Measurements from ENCODE around the gene LRRC47.

The LRRC47 gene

DNA sequence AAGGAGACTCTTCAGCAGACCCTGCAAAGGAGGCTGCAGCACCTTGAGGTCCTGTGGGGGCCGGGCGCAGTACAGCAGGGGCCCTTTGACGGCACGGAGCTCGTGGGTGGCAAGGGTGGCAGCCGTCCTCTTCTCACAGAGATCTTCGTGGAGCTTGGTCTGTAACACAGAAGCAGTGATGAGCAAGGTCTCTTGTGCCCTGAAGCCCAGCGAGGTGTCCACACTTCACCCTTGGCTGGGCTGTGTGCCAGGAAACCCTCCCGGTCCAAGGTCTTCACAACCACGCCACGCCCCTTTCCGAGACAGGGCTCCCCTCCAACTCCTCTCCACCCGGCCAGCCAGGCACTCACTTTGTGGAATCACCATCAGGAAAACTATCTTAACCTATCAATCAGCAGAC, 11.3 kb downstream of the LRRC47 start:
- WGBS, result 95% methylated on average over 13 of the region's 13 CpGs
- no peak overlapping the region for H3K27ac ChIP-seq (ENCODE audit: low read depth, low read length)
- H3K4me3 ChIP-seq (ENCODE audit: low read length), result no peak overlapping the region
- H3K9me3 ChIP-seq (ENCODE audit: insufficient read depth, low read depth, low read length), result no peaks in the 10 kb centered on the region
- H3K27me3 ChIP-seq (ENCODE audit: insufficient read depth, low read length), result no peaks in the 10 kb centered on the region
- H3K9ac ChIP-seq (ENCODE audit: low read depth, low read length), result no peak overlapping the region
- H3K36me3 ChIP-seq (ENCODE audit: insufficient read depth, low read length), result peaks cover 76% of the 10 kb centered on the region
- 0 out of 2 replicates have a peak, but pooled peaks cover 5% of the 10 kb centered on the region for H3K4me1 ChIP-seq (ENCODE audit: insufficient read depth, low read length)

GRCh38 chr1:3783651-3784474, 12.4 kb downstream of the LRRC47 start:
- 96% methylated on average over 30 of the region's 30 CpGs for WGBS
- Histone ChIP-seq H3K36me3 (ENCODE audit: insufficient read depth, low read length) (peaks cover 84% of the 10 kb centered on the region), H3K9ac (ENCODE audit: low read depth, low read length) (no peak overlapping the region)

GRCh38 chr1:3780901-3781300, 15.4 kb downstream of the LRRC47 start:
- Histone ChIP-seq H3K9me3 (ENCODE audit: insufficient read depth, low read depth, low read length) (no peaks in the 10 kb centered on the region), H3K27me3 (ENCODE audit: insufficient read depth, low read length) (no peaks in the 10 kb centered on the region), H3K4me3 (ENCODE audit: low read length) (no peak overlapping the region), H3K27ac (ENCODE audit: low read depth, low read length) (no peak overlapping the region), H3K36me3 (ENCODE audit: insufficient read depth, low read length) (peaks cover 65% of the 10 kb centered on the region), H3K4me1 (ENCODE audit: insufficient read depth, low read length) (no peaks in the 10 kb centered on the region), H3K9ac (ENCODE audit: low read depth, low read length) (no peak overlapping the region)
- 95% methylated on average over 21 of the region's 21 CpGs for WGBS

More at GRCh38 chr1:3783651-3784474, 12.4 kb downstream of the LRRC47 start:
- no peaks in the 10 kb centered on the region for H3K27me3 ChIP-seq (ENCODE audit: insufficient read depth, low read length)
- no peak overlapping the region for H3K4me3 ChIP-seq (ENCODE audit: low read length)
- no peak overlapping the region for H3K27ac ChIP-seq (ENCODE audit: low read depth, low read length)
- no peaks in the 10 kb centered on the region for H3K9me3 ChIP-seq (ENCODE audit: insufficient read depth, low read depth, low read length)
- H3K4me1 ChIP-seq (ENCODE audit: insufficient read depth, low read length), result no peaks in the 10 kb centered on the region

- no peak overlapping the region for H3K4me3 ChIP-seq (ENCODE audit: low read length)
- no peak overlapping the region for H3K27ac ChIP-seq (ENCODE audit: low read depth, low read length)
- no peaks in the 10 kb centered on the region for H3K9me3 ChIP-seq (ENCODE audit: insufficient read depth, low read depth, low read length)
- H3K27me3 ChIP-seq (ENCODE audit: insufficient read depth, low read length), result no peaks in the 10 kb centered on the region
- WGBS, result 97% methylated on average over 20 of the region's 20 CpGs
- H3K4me1 ChIP-seq (ENCODE audit: insufficient read depth, low read length), result peaks cover 3% of the 10 kb centered on the region
- peaks cover 60% of the 10 kb centered on the region for H3K36me3 ChIP-seq (ENCODE audit: insufficient read depth, low read length)
- H3K9ac ChIP-seq (ENCODE audit: low read depth, low read length), result no peak overlapping the region
These were observed 16.3 kb downstream of the LRRC47 start for GRCh38 chr1:3779912-3780416.

DNA sequence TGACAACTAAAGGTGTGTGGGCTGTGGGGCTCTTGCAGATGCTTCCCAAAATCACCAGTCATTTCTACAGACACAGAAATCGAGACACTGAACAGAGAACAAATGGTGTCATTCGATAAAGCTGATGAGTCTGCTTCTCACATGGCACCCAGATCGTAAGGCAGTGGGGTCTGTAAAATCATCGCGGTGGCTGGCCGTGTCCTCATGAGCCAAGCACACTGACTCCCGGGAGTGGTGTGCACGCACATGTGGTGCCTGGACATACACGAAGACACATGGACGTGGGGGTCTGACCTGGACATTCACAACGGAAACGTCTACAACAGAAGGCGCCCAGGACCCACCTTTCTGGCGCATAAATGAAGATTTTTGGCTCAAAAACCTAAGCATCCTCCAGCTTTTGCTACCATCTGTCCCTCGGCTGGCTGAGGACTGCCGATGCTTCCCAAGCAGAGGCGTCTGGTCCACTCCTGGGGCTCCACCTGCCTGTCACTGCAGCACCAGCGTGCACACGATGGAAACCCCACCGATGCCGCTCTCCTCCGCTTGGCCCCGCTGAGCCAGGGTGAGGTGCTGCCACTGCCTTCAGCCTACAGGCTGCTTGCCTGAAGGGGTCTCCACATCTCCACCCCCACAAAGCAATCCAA, 16.9 kb downstream of the LRRC47 start:
- 94% methylated on average over 23 of the region's 23 CpGs for WGBS
- peaks cover 55% of the 10 kb centered on the region for H3K36me3 ChIP-seq (ENCODE audit: insufficient read depth, low read length)
- no peaks in the 10 kb centered on the region for H3K9me3 ChIP-seq (ENCODE audit: insufficient read depth, low read depth, low read length)
- no peak overlapping the region for H3K9ac ChIP-seq (ENCODE audit: low read depth, low read length)
- H3K27me3 ChIP-seq (ENCODE audit: insufficient read depth, low read length), result no peaks in the 10 kb centered on the region
- peaks cover 3% of the 10 kb centered on the region for H3K4me1 ChIP-seq (ENCODE audit: insufficient read depth, low read length)
- H3K4me3 ChIP-seq (ENCODE audit: low read length), result no peak overlapping the region
- H3K27ac ChIP-seq (ENCODE audit: low read depth, low read length), result no peak overlapping the region

DNA sequence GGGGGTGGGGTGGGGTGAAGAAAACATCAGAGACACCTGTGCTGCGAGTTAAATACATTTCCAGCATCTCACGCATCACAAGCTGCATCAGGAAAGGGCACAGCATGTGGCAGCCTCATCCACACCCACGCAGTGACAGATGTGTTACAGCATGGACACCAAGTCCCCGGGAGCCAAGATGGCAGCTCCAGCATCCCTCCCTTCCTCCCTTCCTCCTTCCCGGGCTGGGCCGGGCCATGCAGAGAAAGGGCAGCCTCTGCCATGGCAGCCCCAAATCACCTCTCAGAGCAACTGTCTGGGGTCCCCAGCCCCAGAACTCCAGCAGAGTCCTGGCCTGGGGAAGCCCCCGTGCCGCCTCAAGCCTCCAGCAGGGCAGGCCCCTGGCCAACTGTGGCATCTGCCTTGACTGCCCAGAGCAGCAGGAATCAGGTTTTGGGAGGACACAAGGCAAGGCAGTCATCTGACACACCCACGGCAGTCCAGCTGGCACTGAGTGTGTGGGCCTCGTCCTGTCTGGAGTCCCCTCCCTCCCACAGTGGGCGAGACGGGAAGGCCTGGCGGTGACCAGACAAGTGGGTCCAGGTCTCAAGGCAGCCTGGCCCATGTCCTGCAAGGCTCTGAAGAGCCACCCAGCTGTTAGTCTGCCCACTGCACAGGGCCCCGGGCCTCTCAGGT, 17.6 kb downstream of the LRRC47 start:
- no peak overlapping the region for H3K4me3 ChIP-seq (ENCODE audit: low read length)
- H3K27me3 ChIP-seq (ENCODE audit: insufficient read depth, low read length), result no peaks in the 10 kb centered on the region
- H3K9ac ChIP-seq (ENCODE audit: low read depth, low read length), result no peak overlapping the region
- no peak overlapping the region for H3K27ac ChIP-seq (ENCODE audit: low read depth, low read length)
- peaks cover 3% of the 10 kb centered on the region for H3K4me1 ChIP-seq (ENCODE audit: insufficient read depth, low read length)
- 94% methylated on average over 14 of the region's 14 CpGs for WGBS
- no peaks in the 10 kb centered on the region for H3K9me3 ChIP-seq (ENCODE audit: insufficient read depth, low read depth, low read length)
- peaks cover 48% of the 10 kb centered on the region for H3K36me3 ChIP-seq (ENCODE audit: insufficient read depth, low read length)

- Histone ChIP-seq H3K36me3 (ENCODE audit: insufficient read depth, low read length) (peaks cover 41% of the 10 kb centered on the region), H3K9me3 (ENCODE audit: insufficient read depth, low read depth, low read length) (no peaks in the 10 kb centered on the region), H3K27me3 (ENCODE audit: insufficient read depth, low read length) (no peaks in the 10 kb centered on the region), H3K9ac (ENCODE audit: low read depth, low read length) (no peak overlapping the region), H3K27ac (ENCODE audit: low read depth, low read length) (no peak overlapping the region), H3K4me3 (ENCODE audit: low read length) (no peak overlapping the region), H3K4me1 (ENCODE audit: insufficient read depth, low read length) (peaks cover 3% of the 10 kb centered on the region)
- 94% methylated on average over 20 of the region's 20 CpGs for WGBS
These were observed 18.4 kb downstream of the LRRC47 start for GRCh38 chr1:3777647-3778589.

DNA sequence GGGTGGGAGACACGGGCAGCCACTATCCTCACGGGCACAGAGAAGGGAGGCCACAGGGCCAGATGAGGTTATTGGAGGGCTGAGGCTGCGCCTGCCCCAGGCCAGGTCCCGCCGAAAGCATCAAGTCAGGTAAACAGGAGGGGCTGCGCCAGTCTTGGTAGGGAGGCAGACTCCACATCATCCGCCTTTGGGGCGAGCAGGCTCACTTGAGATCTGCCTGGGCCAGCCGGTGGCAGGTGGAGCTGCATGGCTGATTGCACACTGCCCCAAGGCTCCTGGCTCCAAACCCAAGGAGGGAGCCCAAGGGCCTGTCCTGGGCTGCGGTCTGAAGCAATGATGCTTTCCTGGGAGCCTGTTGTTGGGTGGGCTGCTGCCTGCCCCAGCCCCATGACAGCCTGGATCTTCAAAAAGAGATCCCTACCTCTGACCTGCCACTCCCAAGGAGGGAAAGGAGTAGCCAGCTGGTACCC, 19.2 kb downstream of the LRRC47 start:
- Histone ChIP-seq H3K27ac (ENCODE audit: low read depth, low read length) (no peak overlapping the region), H3K27me3 (ENCODE audit: insufficient read depth, low read length) (no peaks in the 10 kb centered on the region), H3K9me3 (ENCODE audit: insufficient read depth, low read depth, low read length) (no peaks in the 10 kb centered on the region), H3K36me3 (ENCODE audit: insufficient read depth, low read length) (peaks cover 33% of the 10 kb centered on the region), H3K9ac (ENCODE audit: low read depth, low read length) (no peak overlapping the region), H3K4me1 (ENCODE audit: insufficient read depth, low read length) (peaks cover 3% of the 10 kb centered on the region), H3K4me3 (ENCODE audit: low read length) (no peak overlapping the region)
- 88% methylated on average over 10 of the region's 10 CpGs for WGBS

DNA sequence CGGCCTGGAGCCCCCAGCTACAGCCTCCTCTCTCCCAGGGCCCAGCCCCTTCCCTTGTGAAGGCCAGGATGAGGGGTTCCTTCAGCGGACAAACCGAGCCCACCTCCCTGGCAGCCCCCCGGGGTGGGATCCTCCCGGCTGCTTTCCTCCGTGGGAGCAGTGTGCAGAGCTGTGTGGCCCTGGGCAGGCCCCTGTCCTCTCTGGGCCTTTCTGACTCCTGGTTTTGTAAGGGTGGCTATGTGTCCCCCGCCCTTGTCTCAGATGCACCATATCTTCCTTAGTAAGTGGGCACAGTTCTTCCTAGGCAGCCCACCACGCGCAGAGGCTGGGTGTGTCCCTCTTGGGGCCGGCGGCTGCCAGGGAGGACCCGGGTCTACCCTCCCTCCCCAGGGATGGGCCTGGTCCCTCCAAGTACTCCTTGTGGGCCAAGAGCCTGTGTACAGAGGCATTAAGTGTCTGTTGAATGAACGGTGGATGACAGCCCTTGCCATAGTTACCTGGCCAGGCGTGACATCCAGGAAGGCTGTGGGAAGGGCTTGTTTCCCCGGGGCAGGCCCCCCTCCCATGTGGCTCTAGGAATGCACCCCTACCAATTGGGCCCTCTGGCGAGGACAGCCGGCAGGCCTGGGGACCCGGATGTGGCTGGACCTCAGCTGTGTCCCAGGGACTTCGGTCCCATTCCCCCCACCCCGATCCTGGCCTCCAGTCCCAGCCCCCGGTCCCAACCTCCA, 19.9 kb downstream of the LRRC47 start:
- WGBS, result 88% methylated on average over 21 of the region's 21 CpGs
- H3K27ac ChIP-seq (ENCODE audit: low read depth, low read length), result no peak overlapping the region
- peaks cover 3% of the 10 kb centered on the region for H3K4me1 ChIP-seq (ENCODE audit: insufficient read depth, low read length)
- H3K9me3 ChIP-seq (ENCODE audit: insufficient read depth, low read depth, low read length), result no peaks in the 10 kb centered on the region
- no peak overlapping the region for H3K9ac ChIP-seq (ENCODE audit: low read depth, low read length)
- H3K27me3 ChIP-seq (ENCODE audit: insufficient read depth, low read length), result no peaks in the 10 kb centered on the region
- peaks cover 26% of the 10 kb centered on the region for H3K36me3 ChIP-seq (ENCODE audit: insufficient read depth, low read length)
- H3K4me3 ChIP-seq (ENCODE audit: low read length), result no peak overlapping the region
